NOMO-1 (cell line): ENCODE results near the gene CLCC1.
"Not testable (repeated sequence)": the region's sequence is repeated elsewhere in the genome, so short reads cannot be mapped to it uniquely, and the experiment has no call there.

ENCODE experiments used
- DNase-seq, 2 experiments: peaks; one replicate each; lab custom pipeline; 2025; ENCODE audit not compliant: unreplicated experiment in 2 of 2; lab: John Stamatoyannopoulos, UW

The CLCC1 gene

GRCh38 chr1:108963052-108963686 is at the start of gene CLCC1:
Gene CLCC1 (minus strand): TSS chr1:108963484. CDS start chr1:108950437, 13,047 bp downstream.
- peak; percentile 87 to 95 for DNase-seq

GRCh38 chr1:109011335-109011734 is 48.1 kb upstream of the CLCC1 start:
- DNase-seq = no peak

GRCh38 chr1:108996622-108997021 is 33.3 kb upstream of the CLCC1 start:
- DNase-seq = not testable (repeated sequence)

- no peak for DNase-seq
Measured at GRCh38 chr1:108983114-108983513, 19.8 kb upstream of the CLCC1 start.

GRCh38 chr1:108976658-108977057 is 13.4 kb upstream of the CLCC1 start:
- no peak for DNase-seq

- no peak for DNase-seq
Measured at GRCh38 chr1:108972951-108973350, 9.7 kb upstream of the CLCC1 start.

- no peak for DNase-seq
Measured at GRCh38 chr1:108969346-108969745, 6.1 kb upstream of the CLCC1 start.

GRCh38 chr1:108962681-108963051 is 618 bp downstream of the CLCC1 start:
- no peak for DNase-seq

- no peak for DNase-seq
Measured at GRCh38 chr1:108961752-108962486, 1.4 kb downstream of the CLCC1 start.

GRCh38 chr1:108961198-108961597 is 2.1 kb downstream of the CLCC1 start:
- no peak for DNase-seq

- DNase-seq = no peak
Measured at GRCh38 chr1:108960719-108961118, 2.6 kb downstream of the CLCC1 start.

- DNase-seq = no peak
Measured at GRCh38 chr1:108957888-108958287, 5.4 kb downstream of the CLCC1 start.

- no peak for DNase-seq
Measured at GRCh38 chr1:108955881-108956280, 7.4 kb downstream of the CLCC1 start.

- DNase-seq = no peak
Measured at GRCh38 chr1:108955111-108955510, 8.2 kb downstream of the CLCC1 start.

- DNase-seq = no peak
Measured at GRCh38 chr1:108953452-108953851, 9.8 kb downstream of the CLCC1 start.

- DNase-seq = no peak
Measured at GRCh38 chr1:108951242-108951641, 12.0 kb downstream of the CLCC1 start.

GRCh38 chr1:108949044-108949443 is 14.2 kb downstream of the CLCC1 start:
- no peak for DNase-seq

- no peak for DNase-seq
Measured at GRCh38 chr1:108947871-108948525, 15.3 kb downstream of the CLCC1 start.

GRCh38 chr1:108936170-108936569 is 27.1 kb downstream of the CLCC1 start:
- DNase-seq = no peak

GRCh38 chr1:108933944-108934343 is 29.3 kb downstream of the CLCC1 start:
- DNase-seq = no peak

GRCh38 chr1:108927565-108927964 is 35.7 kb downstream of the CLCC1 start:
- not testable (repeated sequence) for DNase-seq

GRCh38 chr1:108925920-108926319 is 37.4 kb downstream of the CLCC1 start:
- no peak for DNase-seq
